WTC11 (cell line): ENCODE data around the gene HLCS. TPM values are rescaled to one million over a fixed set of nuclear protein-coding genes. Genes with fewer than 3 reads are reported as not detected.

Source experiments
- ATAC-seq: fragments of 200-7000 bp; cut with Tn5 transposase; 2 replicates; pipeline ENCODE4 v1.10.0; 2021; ENCODE audit warnings: mild to moderate bottlenecking, moderate library complexity
- CTCF ChIA-PET: fragments of 300-600 bp; sonication (Branson Sonifier 250); formaldehyde crosslinking; loops from one replicate; lab custom pipeline; 2021; ENCODE audit warnings: antibody characterized with exemption; lab: Charles Lee
- POLR2A ChIA-PET: fragments of 350-600 bp; sonication (Branson Sonifier 250); formaldehyde crosslinking; loops from one replicate; lab custom pipeline; 2021; ENCODE audit warnings: antibody characterized with exemption; lab: Charles Lee
- DNase-seq: peaks from one replicate; pipeline ENCODE4 v3.0.0; 2021; ENCODE audit warnings: low spot score
- H3K27ac Mint-ChIP-seq: 2 replicates; pipeline ENCODE4 v1.8.0; 2021; ENCODE audit warnings: mixed read lengths
- H3K27me3 Mint-ChIP-seq: 2 replicates; pipeline ENCODE4 v1.8.0; 2021; ENCODE audit warnings: low read depth, mild to moderate bottlenecking, moderate library complexity, mixed read lengths
- H3K36me3 Mint-ChIP-seq: 2 replicates; pipeline ENCODE4 v1.8.0; 2021; ENCODE audit warnings: mixed read lengths
- H3K4me1 Mint-ChIP-seq: 2 replicates; pipeline ENCODE4 v1.8.0; 2022; ENCODE audit warnings: mixed read lengths
- H3K4me3 Mint-ChIP-seq: 2 replicates; pipeline ENCODE4 v1.8.0; 2021; ENCODE audit warnings: mild to moderate bottlenecking, moderate library complexity, mixed read lengths
- H3K9me3 Mint-ChIP-seq: 2 replicates; pipeline ENCODE4 v1.8.0; 2021; ENCODE audit warnings: mixed read lengths
- ELF4 ChIP-seq: sonication (generic); formaldehyde crosslinking; IDR thresholded peaks from 2 replicates; pipeline ENCODE4 v1.8.1; 2022; ENCODE audit warnings: low read depth, mild to moderate bottlenecking, moderate library complexity, missing genetic modification reagents
- FOXJ3 ChIP-seq: sonication (generic); formaldehyde crosslinking; IDR thresholded peaks from 2 replicates; pipeline ENCODE4 v1.9.0; 2021; ENCODE audit warnings: missing genetic modification reagents, mild to moderate bottlenecking, borderline replicate concordance
- JUN ChIP-seq: sonication (generic); formaldehyde crosslinking; IDR thresholded peaks from 2 replicates; pipeline ENCODE4 v1.8.0; 2023; ENCODE audit warnings: mild to moderate bottlenecking, missing genetic modification reagents
- KAT7 ChIP-seq: sonication (generic); formaldehyde crosslinking; IDR thresholded peaks from 2 replicates; pipeline ENCODE4 v1.8.1; 2023; ENCODE audit warnings: missing genetic modification reagents, mild to moderate bottlenecking, borderline replicate concordance
- NFYB ChIP-seq: sonication (generic); formaldehyde crosslinking; conservative IDR thresholded peaks from 2 replicates; pipeline ENCODE4 v1.8.0; 2022; ENCODE audit warnings: low read depth, missing genetic modification reagents
- NR1H2 ChIP-seq: sonication (generic); formaldehyde crosslinking; IDR thresholded peaks from 2 replicates; pipeline ENCODE4 v1.9.0; 2021; ENCODE audit warnings: mild to moderate bottlenecking, moderate library complexity, missing genetic modification reagents
- RELA ChIP-seq: sonication (generic); formaldehyde crosslinking; IDR thresholded peaks from 2 replicates; pipeline ENCODE4 v1.8.1; 2022; ENCODE audit warnings: missing genetic modification reagents, mild to moderate bottlenecking, borderline replicate concordance
- TEAD1 ChIP-seq: sonication (generic); formaldehyde crosslinking; IDR thresholded peaks from 2 replicates; pipeline ENCODE4 v1.8.0; 2022; ENCODE audit warnings: mild to moderate bottlenecking, missing genetic modification reagents
- TEAD4 ChIP-seq: sonication (generic); formaldehyde crosslinking; IDR thresholded peaks from 2 replicates; pipeline ENCODE4 v1.8.0; 2022; ENCODE audit warnings: mild to moderate bottlenecking, missing genetic modification reagents
- TP53 ChIP-seq: sonication (generic); formaldehyde crosslinking; IDR thresholded peaks from 2 replicates; pipeline ENCODE4 v1.8.1; 2023; ENCODE audit warnings: mild to moderate bottlenecking, missing genetic modification reagents
- ZNF263 ChIP-seq: sonication (generic); formaldehyde crosslinking; IDR thresholded peaks from 2 replicates; pipeline ENCODE4 v1.8.1; 2022; ENCODE audit warnings: low read depth, mild to moderate bottlenecking, moderate library complexity, missing genetic modification reagents
- ZNF317 ChIP-seq: sonication (generic); formaldehyde crosslinking; IDR thresholded peaks from 2 replicates; pipeline ENCODE4 v1.8.1; 2023; ENCODE audit warnings: low read depth, mild to moderate bottlenecking, moderate library complexity, missing genetic modification reagents, borderline replicate concordance
- total RNA-seq: library from RNA; stranded (reverse); gene quantifications from 3 replicates; pipeline ENCODE4 v1.2.3, GENCODE V29; 2021
- TF ChIP-seq, protein P1 (sequence below): sonication (generic); formaldehyde crosslinking; IDR thresholded peaks from 2 replicates; pipeline ENCODE4 v1.8.1; 2023; ENCODE audit warnings: mild to moderate bottlenecking, missing genetic modification reagents, moderate library complexity
- TF ChIP-seq, protein P2 (sequence below): fragments of 250-450 bp; sonication (Bioruptor Pico); IDR thresholded peaks from 2 replicates; pipeline ENCODE4 v1.9.0; 2021; ENCODE audit warnings: mild to moderate bottlenecking
- TF ChIP-seq, protein P3 (sequence below): sonication (generic); formaldehyde crosslinking; IDR thresholded peaks from 2 replicates; pipeline ENCODE4 v1.8.1; 2023; ENCODE audit warnings: mild to moderate bottlenecking, missing genetic modification reagents, borderline replicate concordance
- TF ChIP-seq, protein P4 (sequence below): sonication (generic); formaldehyde crosslinking; IDR thresholded peaks from 2 replicates; pipeline ENCODE4 v1.8.0; 2022; ENCODE audit warnings: mild to moderate bottlenecking, missing genetic modification reagents
- TF ChIP-seq, protein P5 (sequence below): sonication (generic); formaldehyde crosslinking; IDR thresholded peaks from 2 replicates; pipeline ENCODE4 v1.8.0; 2023; ENCODE audit warnings: missing genetic modification reagents
- TF ChIP-seq, protein P6 (sequence below): fragments of 250-450 bp; sonication (Bioruptor Pico); IDR thresholded peaks from 2 replicates; pipeline ENCODE4 v2.1.2; 2022; ENCODE audit warnings: mild to moderate bottlenecking, moderate library complexity

Gene HLCS
- total RNA-seq, 1 experiment from 2014 or later: 9.3 TPM

DNA sequence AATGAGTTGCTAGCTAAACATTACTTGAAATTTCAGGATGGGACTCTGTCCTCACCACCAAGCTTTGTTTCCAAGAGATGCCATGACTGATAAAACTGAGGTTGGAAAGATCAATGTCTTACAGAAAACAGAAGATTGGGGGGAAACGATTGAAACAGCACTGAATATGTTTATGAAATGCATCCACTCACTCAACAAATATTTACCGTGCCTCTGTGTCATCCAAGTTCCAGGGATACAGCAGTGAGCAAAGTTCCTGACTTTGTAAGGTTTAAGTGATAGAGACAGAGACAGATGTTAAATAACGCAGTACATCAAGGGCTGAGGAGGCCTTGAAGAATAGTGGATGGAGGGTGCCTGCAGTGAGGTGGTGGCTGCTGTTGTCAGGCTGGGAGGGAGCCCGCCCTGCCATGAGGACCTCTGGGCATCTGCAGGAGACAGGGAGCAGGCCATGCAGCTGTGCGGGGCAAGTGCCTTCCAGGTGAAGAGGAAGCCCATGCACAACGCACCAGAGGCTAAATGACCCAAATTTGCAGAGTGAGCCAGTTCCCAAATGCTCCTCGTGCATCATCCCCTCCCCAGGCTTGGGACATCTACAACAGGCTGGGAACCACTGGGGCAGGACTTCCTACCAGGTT lies 108.0 kb downstream of the HLCS start (continued):
- TF ChIP-seq, protein P1, sequence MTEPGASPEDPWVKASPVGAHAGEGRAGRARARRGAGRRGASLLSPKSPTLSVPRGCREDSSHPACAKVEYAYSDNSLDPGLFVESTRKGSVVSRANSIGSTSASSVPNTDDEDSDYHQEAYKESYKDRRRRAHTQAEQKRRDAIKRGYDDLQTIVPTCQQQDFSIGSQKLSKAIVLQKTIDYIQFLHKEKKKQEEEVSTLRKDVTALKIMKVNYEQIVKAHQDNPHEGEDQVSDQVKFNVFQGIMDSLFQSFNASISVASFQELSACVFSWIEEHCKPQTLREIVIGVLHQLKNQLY (CRISPR knock-in tag): no peak
- TF ChIP-seq TEAD1 (CRISPR knock-in tag) (no peak), ELF4 (no peak), NFYB (CRISPR knock-in tag) (no peak), JUN (CRISPR knock-in tag) (no peak), ZNF263 (CRISPR knock-in tag) (no peak), NR1H2 (no peak)
- TF ChIP-seq, protein P2, sequence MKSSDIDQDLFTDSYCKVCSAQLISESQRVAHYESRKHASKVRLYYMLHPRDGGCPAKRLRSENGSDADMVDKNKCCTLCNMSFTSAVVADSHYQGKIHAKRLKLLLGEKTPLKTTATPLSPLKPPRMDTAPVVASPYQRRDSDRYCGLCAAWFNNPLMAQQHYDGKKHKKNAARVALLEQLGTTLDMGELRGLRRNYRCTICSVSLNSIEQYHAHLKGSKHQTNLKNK (CRISPR knock-in tag): no peak
- TF ChIP-seq, protein P3, sequence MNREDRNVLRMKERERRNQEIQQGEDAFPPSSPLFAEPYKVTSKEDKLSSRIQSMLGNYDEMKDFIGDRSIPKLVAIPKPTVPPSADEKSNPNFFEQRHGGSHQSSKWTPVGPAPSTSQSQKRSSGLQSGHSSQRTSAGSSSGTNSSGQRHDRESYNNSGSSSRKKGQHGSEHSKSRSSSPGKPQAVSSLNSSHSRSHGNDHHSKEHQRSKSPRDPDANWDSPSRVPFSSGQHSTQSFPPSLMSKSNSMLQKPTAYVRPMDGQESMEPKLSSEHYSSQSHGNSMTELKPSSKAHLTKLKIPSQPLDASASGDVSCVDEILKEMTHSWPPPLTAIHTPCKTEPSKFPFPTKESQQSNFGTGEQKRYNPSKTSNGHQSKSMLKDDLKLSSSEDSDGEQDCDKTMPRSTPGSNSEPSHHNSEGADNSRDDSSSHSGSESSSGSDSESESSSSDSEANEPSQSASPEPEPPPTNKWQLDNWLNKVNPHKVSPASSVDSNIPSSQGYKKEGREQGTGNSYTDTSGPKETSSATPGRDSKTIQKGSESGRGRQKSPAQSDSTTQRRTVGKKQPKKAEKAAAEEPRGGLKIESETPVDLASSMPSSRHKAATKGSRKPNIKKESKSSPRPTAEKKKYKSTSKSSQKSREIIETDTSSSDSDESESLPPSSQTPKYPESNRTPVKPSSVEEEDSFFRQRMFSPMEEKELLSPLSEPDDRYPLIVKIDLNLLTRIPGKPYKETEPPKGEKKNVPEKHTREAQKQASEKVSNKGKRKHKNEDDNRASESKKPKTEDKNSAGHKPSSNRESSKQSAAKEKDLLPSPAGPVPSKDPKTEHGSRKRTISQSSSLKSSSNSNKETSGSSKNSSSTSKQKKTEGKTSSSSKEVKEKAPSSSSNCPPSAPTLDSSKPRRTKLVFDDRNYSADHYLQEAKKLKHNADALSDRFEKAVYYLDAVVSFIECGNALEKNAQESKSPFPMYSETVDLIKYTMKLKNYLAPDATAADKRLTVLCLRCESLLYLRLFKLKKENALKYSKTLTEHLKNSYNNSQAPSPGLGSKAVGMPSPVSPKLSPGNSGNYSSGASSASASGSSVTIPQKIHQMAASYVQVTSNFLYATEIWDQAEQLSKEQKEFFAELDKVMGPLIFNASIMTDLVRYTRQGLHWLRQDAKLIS (CRISPR knock-in tag): no peak
- TF ChIP-seq, protein P4, sequence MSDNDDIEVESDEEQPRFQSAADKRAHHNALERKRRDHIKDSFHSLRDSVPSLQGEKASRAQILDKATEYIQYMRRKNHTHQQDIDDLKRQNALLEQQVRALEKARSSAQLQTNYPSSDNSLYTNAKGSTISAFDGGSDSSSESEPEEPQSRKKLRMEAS (CRISPR knock-in tag): no peak

DNA sequence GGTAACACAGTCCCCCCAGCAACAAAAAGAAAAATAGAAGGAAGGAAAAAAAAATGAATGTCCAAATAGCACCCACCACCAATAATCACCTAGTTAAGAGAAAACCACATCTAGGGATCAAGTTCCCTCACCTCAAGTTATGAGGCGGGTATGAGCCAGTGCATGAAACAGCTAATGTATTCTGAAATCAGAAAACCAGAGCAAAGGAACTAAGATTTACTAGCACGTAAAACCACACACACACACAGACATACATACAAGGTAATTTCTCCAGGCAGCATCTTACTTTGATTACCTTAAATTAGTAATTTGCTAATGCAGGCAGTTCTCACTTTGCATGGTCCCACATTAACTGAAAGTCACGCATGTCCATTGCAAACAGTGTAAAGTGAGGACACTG lies 109.8 kb downstream of the HLCS start:
- ChIA-PET CTCF (interaction anchor here (1.0 to 1.2 kb wide), 2 partner anchors 61 to 226 kb away, joined by 5 read pairs; no protein-coding TSS in a partner anchor), POLR2A (no interaction called here)
- Mint-ChIP-seq H3K27ac (no peak overlapping the region), H3K4me3 (no peak overlapping the region), H3K27me3 (no peaks in the 10 kb centered on the region; the same call in 1 of the 2 replicates), H3K9me3 (no peaks in the 10 kb centered on the region), H3K36me3 (no peaks in the 10 kb centered on the region), H3K4me1 (peaks cover 14% of the 10 kb centered on the region)
- no peak for ATAC-seq
- no peak for DNase-seq
- TF ChIP-seq TEAD4 (CRISPR knock-in tag) (no peak), TP53 (CRISPR knock-in tag) (no peak), KAT7 (no peak), FOXJ3 (no peak), ZNF317 (CRISPR knock-in tag) (no peak), RELA (no peak)
- TF ChIP-seq, protein P5, sequence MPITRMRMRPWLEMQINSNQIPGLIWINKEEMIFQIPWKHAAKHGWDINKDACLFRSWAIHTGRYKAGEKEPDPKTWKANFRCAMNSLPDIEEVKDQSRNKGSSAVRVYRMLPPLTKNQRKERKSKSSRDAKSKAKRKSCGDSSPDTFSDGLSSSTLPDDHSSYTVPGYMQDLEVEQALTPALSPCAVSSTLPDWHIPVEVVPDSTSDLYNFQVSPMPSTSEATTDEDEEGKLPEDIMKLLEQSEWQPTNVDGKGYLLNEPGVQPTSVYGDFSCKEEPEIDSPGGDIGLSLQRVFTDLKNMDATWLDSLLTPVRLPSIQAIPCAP (CRISPR knock-in tag): no peak
- TF ChIP-seq, protein P6, sequence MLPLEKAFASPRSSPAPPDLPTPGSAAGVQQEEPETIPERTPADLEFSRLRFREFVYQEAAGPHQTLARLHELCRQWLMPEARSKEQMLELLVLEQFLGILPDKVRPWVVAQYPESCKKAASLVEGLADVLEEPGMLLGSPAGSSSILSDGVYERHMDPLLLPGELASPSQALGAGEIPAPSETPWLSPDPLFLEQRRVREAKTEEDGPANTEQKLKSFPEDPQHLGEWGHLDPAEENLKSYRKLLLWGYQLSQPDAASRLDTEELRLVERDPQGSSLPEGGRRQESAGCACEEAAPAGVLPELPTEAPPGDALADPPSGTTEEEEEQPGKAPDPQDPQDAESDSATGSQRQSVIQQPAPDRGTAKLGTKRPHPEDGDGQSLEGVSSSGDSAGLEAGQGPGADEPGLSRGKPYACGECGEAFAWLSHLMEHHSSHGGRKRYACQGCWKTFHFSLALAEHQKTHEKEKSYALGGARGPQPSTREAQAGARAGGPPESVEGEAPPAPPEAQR (CRISPR knock-in tag): no peak
- TF ChIP-seq, protein P1 (CRISPR knock-in tag): no peak
